HCT116 (cell line): ENCODE data around the gene LATS1. TPM values are rescaled to one million over a fixed set of nuclear protein-coding genes. Genes with fewer than 3 reads are reported as not detected.

Experiments
- ATAC-seq: fragments of 200-7000 bp; cut with Tn5 transposase; 2 replicates; pipeline ENCODE4 v1.9.1; 2020; ENCODE audit warnings: mild to moderate bottlenecking, moderate library complexity
- BruUV-seq: library from RNA; stranded (reverse); fragments of 400-500 nt; replicated peaks from 2 replicates; lab custom pipeline; 2021; lab: Mats Ljungman, UMichigan
- CTCF ChIA-PET: fragments of 300-600 bp; sonication (Branson Sonifier 250); formaldehyde crosslinking; loops from one replicate; lab custom pipeline; 2021; ENCODE audit warnings: antibody characterized with exemption; lab: Charles Lee
- POLR2A ChIA-PET: fragments of 300-600, 350-600 bp; sonication (Branson Sonifier 250); formaldehyde crosslinking; loops from one replicate; lab custom pipeline; 2021; ENCODE audit warnings: antibody characterized with exemption; lab: Charles Lee
- RAD21 ChIA-PET, 2 experiments: fragments of 300-600 bp; sonication (Branson Sonifier 250); formaldehyde crosslinking; loops; one replicate each; lab custom pipeline; 2023; ENCODE audit warnings: low total read pairs in 2 of 2; ENCODE audit not compliant: uncharacterized antibody in 2 of 2, unreplicated experiment in 2 of 2, low non-redundant PET in 1 of 2; lab: Charles Lee
- DNase-seq: peaks from one replicate; pipeline ENCODE4 v3.0.0-alpha.2; 2010; ENCODE audit warnings: low read depth, low spot score
- H2AFZ ChIP-seq: fragments of 200-600 bp; shearing (Covaris generic), sonication (generic); 2 replicates; pipeline ENCODE4 v1.6.1; 2017; ENCODE audit warnings: low read depth, mixed run types, mixed read lengths, antibody characterized with exemption, low read length; ENCODE audit not compliant: poor library complexity, severe bottlenecking
- H3K27ac ChIP-seq: 2 replicates; pipeline ENCODE4 v1.5.1; 2012; ENCODE audit warnings: low read depth, low read length
- H3K27me3 ChIP-seq: fragments of 200-600 bp; sonication (generic); 2 replicates; pipeline ENCODE4 v1.6.1; 2016; ENCODE audit warnings: mixed run types, low read length, mixed read lengths; ENCODE audit not compliant: insufficient read depth
- H3K36me3 ChIP-seq, 2 experiments: fragments of 200-500 bp in 1 of 2; fragments of 200-600 bp in 1 of 2; sonication (Bioruptor generic) in 1 of 2; sonication (generic) in 1 of 2; 2 replicates each; pipeline versions ENCODE4 v1.5.1 to v1.6.1; 2014 to 2016; ENCODE audit warnings: low read length in 2 of 2, inconsistent platforms in 1 of 2, mixed read lengths in 1 of 2, mixed run types in 1 of 2; ENCODE audit not compliant: insufficient read depth in 2 of 2, control insufficient read depth in 1 of 2
- H3K4me1 ChIP-seq, 2 experiments: fragments of 200-600 bp in 1 of 2; sonication (generic) in 1 of 2; 2 replicates each; pipeline versions ENCODE4 v1.5.1 to v1.6.1; 2012 to 2017; ENCODE audit warnings: low read length in 2 of 2, inconsistent platforms in 1 of 2, mild to moderate bottlenecking in 1 of 2, mixed read lengths in 1 of 2, mixed run types in 1 of 2, moderate library complexity in 1 of 2; ENCODE audit not compliant: insufficient read depth in 2 of 2, control insufficient read depth in 1 of 2
- H3K4me2 ChIP-seq: fragments of 200-600 bp; sonication (generic); 2 replicates; pipeline ENCODE4 v1.6.1; 2017; ENCODE audit warnings: mixed run types, low read length, mixed read lengths
- H3K4me3 ChIP-seq, 2 experiments: fragments of 200-600 bp in 1 of 2; sonication (generic) in 1 of 2; replicated peaks in 1 of 2; 2 replicates each; pipeline ENCODE4 v1.5.1; 2011 to 2016; ENCODE audit warnings: low read length in 2 of 2, control low read depth in 1 of 2, low read depth in 1 of 2, mild to moderate bottlenecking in 1 of 2, mixed read lengths in 1 of 2, mixed run types in 1 of 2
- H3K79me2 ChIP-seq: fragments of 200-600 bp; sonication (generic); 2 replicates; pipeline ENCODE4 v1.6.1; 2017; ENCODE audit warnings: mild to moderate bottlenecking, mixed run types, low read length, moderate library complexity, mixed read lengths; ENCODE audit not compliant: insufficient read depth
- H3K9ac ChIP-seq: fragments of 200-600 bp; sonication (generic); 2 replicates; pipeline ENCODE4 v1.6.1; 2016; ENCODE audit warnings: low read length, mixed read lengths
- H3K9me2 ChIP-seq: fragments of 200-600 bp; sonication (generic), shearing (Covaris generic); 2 replicates; pipeline ENCODE4 v1.6.1; 2017; ENCODE audit warnings: mixed run types, mild to moderate bottlenecking, moderate library complexity; ENCODE audit not compliant: insufficient read depth
- H3K9me3 ChIP-seq, 2 experiments: fragments of 200-500 bp in 1 of 2; fragments of 200-600 bp in 1 of 2; sonication (Bioruptor generic) in 1 of 2; sonication (generic) in 1 of 2; 2 replicates each; pipeline ENCODE4 v1.6.1; 2014 to 2017; ENCODE audit warnings: low read length in 2 of 2, mixed read lengths in 2 of 2, inconsistent platforms in 1 of 2, low read depth in 1 of 2, mild to moderate bottlenecking in 1 of 2, mixed run types in 1 of 2, moderate library complexity in 1 of 2; ENCODE audit not compliant: control insufficient read depth in 1 of 2, insufficient read depth in 1 of 2
- H4K20me1 ChIP-seq: fragments of 200-600 bp; sonication (generic), shearing (Covaris generic); 2 replicates; pipeline ENCODE4 v1.6.1; 2017; ENCODE audit warnings: mixed run types, mild to moderate bottlenecking, moderate library complexity; ENCODE audit not compliant: insufficient read depth
- CBX3 ChIP-seq: IDR thresholded peaks from 2 replicates; pipeline ENCODE4 v1.6.1; 2012; ENCODE audit warnings: low read depth
- CTCF ChIP-seq, 3 experiments: fragments of 200-600 bp in 1 of 3; sonication (generic) in 1 of 3; IDR thresholded peaks in 2 of 3; conservative IDR thresholded peaks in 1 of 3; 2 replicates each; pipeline ENCODE4 v1.5.1; 2012 to 2017; ENCODE audit warnings: low read depth in 2 of 3, low read length in 2 of 3, antibody characterized with exemption in 1 of 3, borderline replicate concordance in 1 of 3, control low read depth in 1 of 3, mild to moderate bottlenecking in 1 of 3, mixed read lengths in 1 of 3, mixed run types in 1 of 3, moderate library complexity in 1 of 3; ENCODE audit not compliant: insufficient read depth in 1 of 3
- EGR1 ChIP-seq: IDR thresholded peaks from 2 replicates; pipeline ENCODE4 v1.6.1; 2012; ENCODE audit warnings: low read depth
- ELF1 ChIP-seq: IDR thresholded peaks from 2 replicates; pipeline ENCODE4 v1.6.1; 2012; ENCODE audit warnings: low read depth, borderline replicate concordance
- EZH2 ChIP-seq: fragments of 200-600 bp; sonication (generic); IDR thresholded peaks from 2 replicates; pipeline ENCODE4 v1.6.1; 2017; ENCODE audit warnings: antibody characterized with exemption, mixed run types
- FOSL1 ChIP-seq: IDR thresholded peaks from 2 replicates; pipeline ENCODE4 v1.6.1; 2012; ENCODE audit warnings: low read depth
- JUND ChIP-seq: IDR thresholded peaks from 2 replicates; pipeline ENCODE4 v1.6.1; 2012
- POLR2A ChIP-seq: IDR thresholded peaks from 2 replicates; pipeline ENCODE4 v1.7.0; 2011; ENCODE audit warnings: borderline replicate concordance; ENCODE audit not compliant: insufficient read depth, insufficient read length; ENCODE audit errors: extremely low read depth
- REST ChIP-seq: IDR thresholded peaks from 2 replicates; pipeline ENCODE4 v1.6.1; 2012; ENCODE audit warnings: low read depth
- SP1 ChIP-seq: IDR thresholded peaks from 2 replicates; pipeline ENCODE4 v1.6.1; 2012; ENCODE audit warnings: low read depth
- TCF7L2 ChIP-seq: IDR thresholded peaks from 2 replicates; pipeline ENCODE4 v1.7.0; 2011; ENCODE audit warnings: borderline replicate concordance, inconsistent platforms; ENCODE audit not compliant: insufficient read depth, insufficient read length; ENCODE audit errors: extremely low read depth
- YY1 ChIP-seq: IDR thresholded peaks from 2 replicates; pipeline ENCODE4 v1.6.1; 2011; ENCODE audit warnings: low read length, low read depth, moderate library complexity, mild to moderate bottlenecking; ENCODE audit not compliant: insufficient replicate concordance; ENCODE audit errors: extremely low read depth
- ZFX ChIP-seq: fragments of 450-650 bp; IDR thresholded peaks from 2 replicates; pipeline ENCODE4 v1.6.1; 2017
- ZNF274 ChIP-seq: fragments of 200-500 bp; sonication (Bioruptor generic); IDR thresholded peaks from 2 replicates; pipeline ENCODE4 v1.6.1; 2014; ENCODE audit warnings: mild to moderate bottlenecking, low read depth, low read length, inconsistent platforms
- intact Hi-C: fragments of 100-400 bp; cut with micrococcal nuclease; formaldehyde crosslinking; loops from 2 replicates; pipeline ENCODE4 v1.10.0; 2022
- total RNA-seq: library from RNA; stranded (reverse); gene quantifications from one replicate; pipeline ENCODE4 v1.2.1, GENCODE V29; 2021; ENCODE audit not compliant: unreplicated experiment
- TF ChIP-seq, protein P1 (sequence below): IDR thresholded peaks from 2 replicates; pipeline ENCODE4 v1.6.1; 2012

The LATS1 gene
- total RNA-seq, 1 experiment from 2014 or later = 21.6 TPM

DNA sequence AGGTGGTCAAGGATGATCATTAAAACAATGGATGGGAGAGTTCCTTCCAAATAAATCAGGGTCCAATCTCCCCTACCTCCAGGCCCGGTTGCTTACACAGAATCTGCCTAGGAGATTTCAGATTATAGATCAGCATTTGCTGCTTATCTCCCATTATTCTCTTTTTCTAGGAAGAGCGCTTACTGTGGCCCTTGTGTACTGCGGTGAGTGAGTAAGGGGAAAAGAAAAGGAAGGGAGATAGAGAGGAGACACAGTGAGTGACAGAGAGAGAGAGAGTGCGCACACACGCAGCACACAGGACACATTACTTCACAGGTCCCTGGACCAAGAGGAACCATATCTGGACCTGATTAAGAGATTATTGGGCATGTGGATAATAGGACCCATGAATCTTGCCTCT is 6.2 kb downstream of the LATS1 start:
- H3K9me3 ChIP-seq = no peaks in the 10 kb centered on the region
- ATAC-seq (no peak), DNase-seq (no peak)
- H2AFZ ChIP-seq = no peak overlapping the region
- no peaks in the 10 kb centered on the region for H3K9me2 ChIP-seq
- BruUV-seq = no TSS peak
- TF ChIP-seq, protein P1, sequence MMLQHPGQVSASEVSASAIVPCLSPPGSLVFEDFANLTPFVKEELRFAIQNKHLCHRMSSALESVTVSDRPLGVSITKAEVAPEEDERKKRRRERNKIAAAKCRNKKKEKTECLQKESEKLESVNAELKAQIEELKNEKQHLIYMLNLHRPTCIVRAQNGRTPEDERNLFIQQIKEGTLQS = no peak
- no peak for TF ChIP-seq CTCF (IDR thresholded peaks at IDR 0.05 in 2 of 3, conservative IDR thresholded peaks at IDR 0.05 in 1 of 3; ENCODE audit: borderline replicate concordance in 1 of 3, insufficient read depth in 1 of 3, low read depth in 2 of 3, low read length in 2 of 3)
- no peak for TF ChIP-seq SP1
- TF ChIP-seq REST = no peak
- no peak for TF ChIP-seq EZH2
- TF ChIP-seq ZFX = no peak
- TF ChIP-seq ELF1 = no peak
- no peak for TF ChIP-seq CBX3
- no peak for TF ChIP-seq POLR2A
- no peak for TF ChIP-seq FOSL1
- TF ChIP-seq TCF7L2 = no peak
- no peak for TF ChIP-seq YY1
- TF ChIP-seq EGR1 = no peak
- no peak for TF ChIP-seq JUND
- TF ChIP-seq ZNF274 = no peak
- H3K9ac ChIP-seq = no peak overlapping the region
- peaks cover 16% of the 10 kb centered on the region; the same call in 1 of the 2 replicates for H4K20me1 ChIP-seq
- peaks cover 100% of the 10 kb centered on the region for H3K79me2 ChIP-seq
- H3K27ac ChIP-seq = no peak overlapping the region
- no peak overlapping the region for H3K4me2 ChIP-seq
- H3K27me3 ChIP-seq = no peaks in the 10 kb centered on the region
- H3K4me1 ChIP-seq = peaks cover 4 to 7% of the 10 kb centered on the region in 2 experiments; a peak in 3 of 4 replicates
- RAD21 ChIA-PET = no interaction called here
- CTCF ChIA-PET = no interaction called here
- POLR2A ChIA-PET = no interaction called here
- H3K4me3 ChIP-seq = no peak overlapping the region
- H3K36me3 ChIP-seq = no peaks in the 10 kb centered on the region
- intact Hi-C loops = no loop called here
